Activated T-helper 9 cell treated with anti-CD3 and anti-CD28 coated beads, Interleukin-2, amount 50 U/mL, for 16 hours (primary cell): ENCODE results near the gene TMCO6.

Experiments used
- DNase-seq: peaks from one replicate; pipeline ENCODE4 v3.0.0-alpha.2; 2020; ENCODE audit warnings: low read depth

TMCO6 gene

DNA sequence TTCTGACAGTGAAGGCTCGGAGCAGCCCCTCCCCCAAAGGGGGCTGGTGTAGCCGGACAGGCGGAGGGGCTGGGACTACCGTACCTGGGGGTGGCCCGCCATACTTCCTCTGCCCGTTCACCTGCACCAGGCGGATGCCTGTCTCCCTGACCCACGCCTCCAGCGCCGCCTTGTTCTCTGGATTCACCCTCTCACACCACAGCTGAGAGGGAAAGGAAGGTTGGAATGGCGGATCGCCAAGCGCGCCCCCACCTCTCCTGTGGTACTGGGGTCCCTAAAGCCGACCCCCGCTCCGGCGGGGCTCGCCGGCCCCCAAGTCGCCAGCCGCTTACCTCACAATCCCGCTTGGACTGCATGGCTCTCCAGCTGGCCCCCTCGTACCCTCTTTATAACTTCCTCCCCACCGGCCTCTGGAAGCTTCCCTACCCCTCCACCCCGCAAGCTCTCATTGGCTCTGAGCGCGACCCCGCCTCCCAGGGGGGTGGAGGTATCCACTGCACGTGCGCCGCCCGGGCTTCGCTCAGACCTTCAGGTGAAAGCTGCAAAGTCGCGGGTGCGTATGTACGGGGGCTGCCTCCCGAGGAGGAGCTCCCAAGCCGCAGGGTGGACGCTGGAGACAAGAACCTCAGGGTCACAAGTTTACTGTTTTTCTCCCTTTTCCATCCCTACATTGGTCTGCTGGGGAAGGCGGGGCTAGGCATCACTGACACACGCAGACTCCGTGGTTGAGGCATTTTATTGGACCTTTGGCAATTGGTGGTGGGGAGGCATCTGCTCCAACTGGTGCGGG lies 34.1 kb downstream of the TMCO6 start, which contains the start of gene DND1:
Gene DND1, minus strand, starts transcription at position 390 of the 790 bp plus-strand sequence. Its CDS starts 34 bp downstream, at position 356.
- DNase-seq, result no peak

DNA sequence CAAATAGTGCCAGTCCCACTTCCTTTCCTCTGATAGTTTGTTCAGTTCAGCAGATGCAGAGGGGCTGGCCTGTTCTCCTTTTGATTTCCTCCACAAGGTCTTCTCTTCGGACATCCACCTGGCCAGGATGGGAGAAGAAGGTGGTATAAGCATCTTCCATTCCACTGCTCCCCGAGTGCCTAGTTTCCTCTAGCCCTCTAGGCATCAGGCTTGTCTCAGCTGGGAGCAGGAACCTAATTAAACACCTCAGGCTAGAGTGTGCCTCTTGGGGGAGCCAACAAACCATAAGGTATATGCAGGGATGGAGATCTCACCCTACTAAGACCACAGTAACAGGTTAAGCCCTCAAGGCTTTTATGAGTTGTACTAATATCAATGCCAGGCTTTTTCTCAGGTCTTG lies 35.0 kb downstream of the TMCO6 start:
- no peak for DNase-seq

DNA sequence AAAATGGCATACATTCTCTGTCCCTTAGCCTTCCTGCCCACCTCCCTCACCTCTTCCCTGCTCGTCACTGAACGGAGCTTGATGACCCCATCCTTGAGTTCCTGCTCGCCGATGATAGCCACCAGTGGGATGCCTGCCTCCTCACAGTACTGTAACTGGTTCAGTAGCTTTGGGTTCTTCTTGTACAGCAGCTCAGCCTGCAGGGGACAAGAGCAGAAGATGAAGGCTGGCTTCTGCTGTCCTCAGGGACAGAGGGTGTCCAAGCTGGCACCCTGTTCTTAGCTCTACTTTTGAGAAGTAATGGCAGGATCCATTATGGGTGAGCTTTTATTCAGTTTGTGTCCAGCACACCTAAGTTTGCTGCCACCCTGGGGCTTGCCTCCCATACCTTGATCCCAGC lies 35.4 kb downstream of the TMCO6 start:
- DNase-seq, result no peak

DNA sequence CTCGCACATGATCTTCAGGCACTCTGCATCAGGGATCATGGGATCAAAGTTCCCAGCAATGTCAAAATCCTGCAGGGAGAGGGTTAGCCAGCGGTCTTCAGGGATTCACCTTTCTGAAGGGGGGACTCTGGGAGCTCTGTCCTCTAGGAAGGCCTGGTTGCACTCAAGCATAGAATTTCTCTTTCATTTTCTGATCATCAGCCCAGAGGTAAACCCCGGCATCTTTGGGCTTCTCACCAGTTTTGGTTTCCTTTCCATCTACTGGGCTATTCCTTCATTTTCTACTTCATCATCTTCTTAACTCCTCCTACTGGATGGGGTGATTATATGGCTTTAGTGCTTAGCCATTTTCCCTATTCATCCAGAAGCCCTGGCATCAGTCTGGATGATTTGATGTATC lies 38.7 kb downstream of the TMCO6 start:
- no peak for DNase-seq

DNA sequence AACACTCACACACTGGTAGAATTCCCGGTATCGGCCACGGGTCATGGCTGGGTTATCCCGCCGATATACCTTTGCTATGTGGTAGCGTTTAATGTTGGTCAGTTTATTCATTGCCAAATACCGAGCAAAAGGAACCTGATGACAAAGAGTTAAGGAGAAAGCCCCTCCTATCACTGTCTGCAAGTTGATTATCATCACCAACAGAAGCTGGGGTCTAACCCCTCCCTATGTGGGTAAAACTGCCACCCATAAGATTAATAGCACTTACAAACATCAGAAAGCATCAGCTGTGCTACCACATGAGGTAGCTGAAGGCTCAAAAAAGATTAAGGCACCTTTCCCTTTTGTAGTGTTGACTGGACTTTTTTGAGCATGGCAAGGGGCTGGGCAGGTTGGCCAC lies 39.7 kb downstream of the TMCO6 start:
- no peak for DNase-seq

DNA sequence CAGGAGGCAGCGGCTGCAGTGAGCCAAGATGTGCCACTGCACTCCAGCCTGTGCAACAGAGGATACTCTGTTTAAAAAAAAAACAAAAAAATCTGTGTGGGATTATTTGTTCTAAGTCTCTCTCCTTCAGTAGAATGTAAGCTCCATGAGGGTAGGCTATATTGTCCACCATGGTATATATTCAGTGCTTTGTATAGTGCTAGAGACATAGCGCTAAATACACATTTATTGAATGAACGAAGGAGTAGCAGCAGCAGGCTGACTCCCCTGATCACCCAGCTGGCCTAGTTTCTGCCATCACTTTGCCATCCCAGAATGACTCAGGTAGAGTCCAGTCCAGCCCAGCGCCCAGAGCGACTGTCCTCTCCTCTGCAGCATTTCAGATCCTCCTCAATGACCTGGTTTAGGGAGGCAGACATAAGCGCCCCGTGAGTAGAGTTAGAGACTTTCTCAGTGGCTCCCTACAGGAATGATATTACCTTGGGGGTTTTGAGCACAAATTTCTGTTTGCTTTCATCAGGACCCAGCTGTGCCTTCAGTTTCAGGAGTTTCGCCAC lies 51.2 kb downstream of the TMCO6 start:
- DNase-seq, result no peak

DNA sequence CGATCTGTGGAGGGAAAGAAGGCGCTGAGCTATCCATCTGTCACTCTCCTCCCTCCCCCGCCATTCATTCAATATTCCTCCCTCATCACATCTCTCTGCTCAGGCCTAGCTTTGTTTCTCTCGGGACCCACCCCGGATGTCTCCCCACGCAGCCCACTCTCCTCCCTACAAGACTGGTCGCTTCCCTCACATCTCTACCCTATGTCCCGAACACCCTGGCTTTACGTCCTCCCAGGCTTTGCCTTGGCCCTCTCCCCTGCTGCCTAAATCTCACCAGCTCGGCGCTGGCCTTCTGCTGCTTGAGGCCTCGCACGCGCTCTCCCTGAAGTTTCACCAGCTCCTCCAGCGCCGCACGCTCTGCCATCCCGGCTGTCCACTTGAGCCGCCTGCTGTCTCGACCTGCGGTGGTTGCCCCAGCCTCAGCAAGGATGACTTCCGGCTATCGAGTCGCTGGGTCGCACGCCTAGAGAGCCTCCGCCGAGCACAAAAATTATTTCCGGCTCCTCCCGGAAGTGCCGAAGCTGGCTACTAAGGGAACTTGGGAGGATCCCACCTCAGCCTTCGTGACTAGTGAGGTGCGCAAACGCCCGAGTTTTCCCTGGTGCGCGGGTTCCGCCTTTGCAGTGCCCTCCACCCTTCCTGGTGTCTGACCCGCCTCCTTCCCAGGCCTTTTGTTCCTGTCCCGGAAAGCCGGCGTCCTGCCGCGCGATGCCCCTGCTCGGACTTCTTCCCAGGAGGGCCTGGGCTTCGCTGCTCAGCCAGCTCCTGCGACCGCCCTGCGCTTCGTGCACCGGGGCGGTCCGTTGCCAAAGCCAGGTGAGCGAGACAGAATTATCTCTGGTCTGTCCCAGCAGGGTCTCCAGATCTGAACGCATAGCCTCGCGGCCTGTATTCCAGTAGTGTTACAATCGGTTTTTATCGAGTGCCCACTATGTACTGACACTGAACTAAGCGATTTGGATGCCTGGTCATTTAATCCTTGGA lies 52.0 kb downstream of the TMCO6 start, which contains the start of the genes HARS1 and HARS2:
Gene HARS1, minus strand, starts transcription at position 430 of the 984 bp plus-strand sequence. Its CDS starts 66 bp downstream, at position 364.
Gene HARS2, plus strand, starts transcription at position 515 of the 984 bp plus-strand sequence. Its CDS starts 194 bp downstream, at position 709.
- peak; percentile 77 for DNase-seq

DNA sequence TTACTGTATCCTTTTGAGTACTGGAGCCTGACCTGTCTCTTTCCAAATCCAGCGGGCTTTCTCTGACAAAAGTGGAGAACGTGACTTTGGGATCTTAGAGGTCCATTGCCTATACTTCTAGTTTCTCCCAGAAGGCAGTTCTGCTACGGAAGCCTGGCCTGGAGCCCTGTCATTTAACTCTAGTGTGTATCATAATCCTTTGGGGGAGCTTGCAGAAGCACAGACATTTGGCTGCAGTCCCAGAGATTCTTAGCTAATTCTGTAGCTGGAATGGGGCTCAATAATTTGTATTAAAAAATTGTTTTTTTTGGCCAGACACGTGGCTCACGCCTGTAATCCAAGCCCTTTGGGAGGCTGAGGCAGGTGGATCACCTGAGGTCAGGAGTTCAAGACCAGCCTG lies 55.0 kb downstream of the TMCO6 start:
- DNase-seq, result no peak
